ENCODE measurements around the gene TRIM45. TPM values are rescaled to one million over a fixed set of nuclear protein-coding genes. Genes with fewer than 3 reads are reported as not detected.
A peak's percentile ranks its signal among the peaks of the same experiment; 100 is the strongest.

Gene TRIM45
- total RNA-seq, 6 donors from 2014 or later, result 0.30 to 7.3 (median 2.3) TPM

- Histone ChIP-seq H3K36me3 (peaks cover 0 to 43% (median 0%) of the 10 kb centered on the region in 4 donors), H3K4me1 (no peaks in the 10 kb centered on the region), H3K27ac (no peak overlapping the region), H3K27me3 (no peaks in the 10 kb centered on the region), H3K4me3 (no peak overlapping the region), H3K9me3 (no peaks in the 10 kb centered on the region)
- TF ChIP-seq POLR2AphosphoS5 (IDR thresholded peaks at IDR 0.05) (no peak), POLR2A (IDR thresholded peaks at IDR 0.05) (no peak), CTCF (IDR thresholded peaks at IDR 0.05) (no peak), EP300 (IDR thresholded peaks at IDR 0.05) (no peak)
- 88 to 91% methylated on average over 2 of the region's 2 CpGs for WGBS, 2 donors
- DNase-seq (no peak), ATAC-seq (ENCODE audit: low FRiP score in 2 of 2) (no peak)
These were observed 31.6 kb downstream of the TRIM45 start for GRCh38 chr1:117089996-117090395.

GRCh38 chr1:117087686-117088085 lies 33.9 kb downstream of the TRIM45 start:
- 80 to 84% methylated on average over 6 of the region's 6 CpGs for WGBS, 2 donors
- Histone ChIP-seq H3K27ac (no peak overlapping the region), H3K9me3 (no peaks in the 10 kb centered on the region), H3K4me1 (no peaks in the 10 kb centered on the region), H3K4me3 (no peak overlapping the region), H3K36me3 (peaks cover 0 to 35% (median 3%) of the 10 kb centered on the region in 4 donors), H3K27me3 (no peaks in the 10 kb centered on the region)
- no peak for ATAC-seq (ENCODE audit: low FRiP score in 2 of 2)
- TF ChIP-seq EP300 (IDR thresholded peaks at IDR 0.05) (no peak), POLR2A (IDR thresholded peaks at IDR 0.05) (no peak), POLR2AphosphoS5 (IDR thresholded peaks at IDR 0.05) (no peak), CTCF (IDR thresholded peaks at IDR 0.05) (no peak)
- DNase-seq, result no peak

GRCh38 chr1:117084231-117084630 lies 37.3 kb downstream of the TRIM45 start:
- ATAC-seq (ENCODE audit: low FRiP score in 2 of 2) (no peak), DNase-seq (no peak)
- Histone ChIP-seq H3K27me3 (no peaks in the 10 kb centered on the region), H3K4me3 (no peak overlapping the region), H3K27ac (no peak overlapping the region), H3K4me1 (no peaks in the 10 kb centered on the region), H3K36me3 (peaks cover 0 to 47% (median 15%) of the 10 kb centered on the region in 4 donors), H3K9me3 (no peaks in the 10 kb centered on the region)
- WGBS, 2 donors, result 77 to 98% methylated on average over 5 to 6 of the region's 6 CpGs
- no peak for TF ChIP-seq CTCF (IDR thresholded peaks at IDR 0.05)
- no peak for TF ChIP-seq EP300 (IDR thresholded peaks at IDR 0.05)
- no peak for TF ChIP-seq POLR2A (IDR thresholded peaks at IDR 0.05)
- no peak for TF ChIP-seq POLR2AphosphoS5 (IDR thresholded peaks at IDR 0.05)

- TF ChIP-seq CTCF (IDR thresholded peaks at IDR 0.05) (no peak), POLR2A (IDR thresholded peaks at IDR 0.05) (no peak), EP300 (IDR thresholded peaks at IDR 0.05) (no peak), POLR2AphosphoS5 (IDR thresholded peaks at IDR 0.05) (no peak)
- no peak for ATAC-seq (ENCODE audit: low FRiP score in 2 of 2)
- WGBS, 2 donors, result 92 to 94% methylated on average over 6 of the region's 6 CpGs
These were observed 41.8 kb downstream of the TRIM45 start for GRCh38 chr1:117079737-117080136.

GRCh38 chr1:117077267-117077666 lies 44.3 kb downstream of the TRIM45 start:
- Histone ChIP-seq H3K27ac (no peak overlapping the region), H3K9me3 (no peaks in the 10 kb centered on the region), H3K4me3 (no peak overlapping the region), H3K4me1 (no peaks in the 10 kb centered on the region), H3K36me3 (peaks cover 13 to 69% (median 41%) of the 10 kb centered on the region in 4 donors), H3K27me3 (no peaks in the 10 kb centered on the region)
- 55 to 58% methylated on average over 3 of the region's 3 CpGs for WGBS, 2 donors
- DNase-seq, result no peak
- peak in 1 of 2 donors; percentile 35 for ATAC-seq (ENCODE audit: low FRiP score in 2 of 2)
- TF ChIP-seq EP300 (IDR thresholded peaks at IDR 0.05), result no peak
- no peak for TF ChIP-seq POLR2AphosphoS5 (IDR thresholded peaks at IDR 0.05)
- TF ChIP-seq POLR2A (IDR thresholded peaks at IDR 0.05), result no peak
- no peak for TF ChIP-seq CTCF (IDR thresholded peaks at IDR 0.05)

More at GRCh38 chr1:117079737-117080136, 41.8 kb downstream of the TRIM45 start:
- Histone ChIP-seq H3K27ac (no peak overlapping the region), H3K36me3 (peaks cover 13 to 82% (median 46%) of the 10 kb centered on the region in 4 donors), H3K4me1 (no peaks in the 10 kb centered on the region), H3K27me3 (no peaks in the 10 kb centered on the region), H3K4me3 (no peak overlapping the region), H3K9me3 (no peaks in the 10 kb centered on the region)
- no peak for DNase-seq

Data from upper lobe of left lung (tissue), 6 donors.